Measurements from ENCODE around the gene YAE1.

DNA sequence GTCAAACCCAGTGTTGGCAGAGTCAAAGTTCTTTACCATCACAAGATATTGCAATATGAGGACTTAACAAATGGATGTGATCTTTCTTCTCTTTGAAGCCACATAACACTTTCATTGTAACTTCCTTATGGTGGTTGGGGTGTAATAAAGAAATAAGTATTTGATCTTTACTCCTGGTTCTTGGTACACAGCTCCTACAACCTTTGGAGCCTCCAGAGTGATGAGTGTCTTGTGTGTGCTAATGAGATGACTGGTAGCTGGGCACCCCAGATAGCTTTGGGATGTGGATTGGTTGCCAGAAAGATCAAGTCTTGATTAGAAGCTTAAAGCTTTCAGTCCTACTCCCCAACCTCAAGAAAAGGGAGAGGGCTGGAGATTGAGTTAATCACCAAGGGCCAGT, 31.1 kb upstream of the YAE1 start:
- no peak for TF ChIP-seq CTCF (IDR thresholded peaks at IDR 0.05; ENCODE audit: insufficient read depth, low read depth, low read length)
- no peak for TF ChIP-seq EZH2 (IDR thresholded peaks at IDR 0.05; ENCODE audit: insufficient read depth, low read length)

All from astrocyte (in vitro differentiated cells and primary cell).